Endothelial cell of umbilical vein (primary cell): ENCODE measurements around the gene CALHM1. TPM values are rescaled to one million over a fixed set of nuclear protein-coding genes. Genes with fewer than 3 reads are reported as not detected.

Source experiments
- BruUV-seq: library from RNA; stranded (reverse); fragments of 400-500 nt; replicated peaks from 2 replicates; lab custom pipeline; 2021; lab: Mats Ljungman, UMichigan
- CTCF ChIA-PET: fragments of 300-600, 350-600 bp; sonication (Branson Sonifier 250); formaldehyde crosslinking; loops from one replicate; lab custom pipeline; 2021; ENCODE audit warnings: antibody characterized with exemption, inconsistent platforms; lab: Charles Lee
- POLR2A ChIA-PET: fragments of 300-600, 350-600 bp; sonication (Branson Sonifier 250); formaldehyde crosslinking; loops from one replicate; lab custom pipeline; 2021; ENCODE audit warnings: antibody characterized with exemption, inconsistent platforms; lab: Charles Lee
- DNase-seq: peaks from one replicate; pipeline ENCODE4 v3.0.0-alpha.2; 2011; ENCODE audit warnings: low read depth, low spot score
- FAIRE-seq: peaks from 2 replicates; lab custom pipeline; 2011; peaks lifted over from hg19 to GRCh38; lab: Jason Lieb, UNC
- H2AFZ ChIP-seq: 2 replicates; pipeline ENCODE4 v1.6.0; 2012; ENCODE audit warnings: low read depth, low read length, control low read depth, inconsistent platforms
- H3K27ac ChIP-seq: 2 replicates; pipeline ENCODE4 v1.5.1; 2011; ENCODE audit warnings: low read depth, mild to moderate bottlenecking, control low read depth, low read length, moderate library complexity; ENCODE audit not compliant: insufficient read depth
- H3K27me3 ChIP-seq, 2 experiments: 2 replicates each; pipeline versions ENCODE4 v1.6.0 to v1.6.1; 2011; ENCODE audit warnings: low read length in 2 of 2, mixed read lengths in 1 of 2; ENCODE audit not compliant: control insufficient read depth in 2 of 2, insufficient read depth in 2 of 2
- H3K36me3 ChIP-seq, 2 experiments: 2 replicates in 1 of 2; 3 replicates in 1 of 2; pipeline ENCODE4 v1.5.1; 2011; ENCODE audit warnings: low read length in 2 of 2, mild to moderate bottlenecking in 1 of 2, moderate library complexity in 1 of 2; ENCODE audit not compliant: control insufficient read depth in 2 of 2, insufficient read depth in 2 of 2; ENCODE audit errors: extremely low read depth in 1 of 2
- H3K4me1 ChIP-seq: 3 replicates; pipeline ENCODE4 v1.5.1; 2011; ENCODE audit warnings: mild to moderate bottlenecking, low read length; ENCODE audit not compliant: control insufficient read depth, insufficient read depth; ENCODE audit errors: extremely low read depth
- H3K4me2 ChIP-seq: 2 replicates; pipeline ENCODE4 v1.6.1; 2011; ENCODE audit warnings: low read length, control low read depth, mixed read lengths; ENCODE audit not compliant: insufficient read depth
- H3K4me3 ChIP-seq, 3 experiments: fragments of 200-600 bp in 1 of 3; sonication (generic), shearing (Covaris generic) in 1 of 3; replicated peaks in 1 of 3; 2 replicates each; pipeline ENCODE4 v1.5.1; 2011 to 2016; ENCODE audit warnings: control low read depth in 3 of 3, low read length in 3 of 3, mild to moderate bottlenecking in 2 of 3, inconsistent platforms in 1 of 3, low read depth in 1 of 3, moderate library complexity in 1 of 3; ENCODE audit not compliant: insufficient read depth in 1 of 3
- H3K79me2 ChIP-seq: 2 replicates; pipeline ENCODE4 v1.6.0; 2012; ENCODE audit warnings: low read length, inconsistent platforms; ENCODE audit not compliant: control insufficient read depth, insufficient read depth
- H3K9ac ChIP-seq: replicated peaks from 2 replicates; pipeline ENCODE3; 2011; ENCODE audit warnings: low read length, control low read depth; ENCODE audit not compliant: insufficient read depth; ENCODE audit errors: extremely low read depth
- H3K9me1 ChIP-seq: replicated peaks from 3 replicates; pipeline ENCODE4 v1.6.0; 2011; ENCODE audit warnings: mild to moderate bottlenecking, low read length; ENCODE audit not compliant: control insufficient read depth, insufficient read depth; ENCODE audit errors: extremely low read depth
- H3K9me3 ChIP-seq: replicated peaks from 2 replicates; pipeline ENCODE4 v1.5.1; 2012; ENCODE audit warnings: low read length, inconsistent platforms; ENCODE audit not compliant: control insufficient read depth, insufficient read depth
- H4K20me1 ChIP-seq: replicated peaks from 2 replicates; pipeline ENCODE3; 2011; ENCODE audit warnings: mild to moderate bottlenecking, low read length; ENCODE audit not compliant: control insufficient read depth, insufficient read depth; ENCODE audit errors: extremely low read depth
- CTCF ChIP-seq, 2 donors: IDR thresholded peaks; 1 replicate in 1 of 2; 2 replicates in 1 of 2; pipeline ENCODE4 v1.5.1; 2011; ENCODE audit warnings: low read length in 2 of 2, mild to moderate bottlenecking in 2 of 2, moderate library complexity in 2 of 2, control low read depth in 1 of 2, inconsistent platforms in 1 of 2, low read depth in 1 of 2; ENCODE audit not compliant: insufficient read depth in 1 of 2; ENCODE audit errors: extremely low read depth in 1 of 2
- EZH2 ChIP-seq: IDR thresholded peaks from 2 replicates; pipeline ENCODE4 v1.6.1; 2012; ENCODE audit warnings: borderline replicate concordance, low read depth, mild to moderate bottlenecking, moderate library complexity, low read length, inconsistent platforms; ENCODE audit not compliant: severe bottlenecking
- FOS ChIP-seq: IDR thresholded peaks from 2 replicates; pipeline ENCODE4 v1.6.1; 2011; ENCODE audit warnings: mild to moderate bottlenecking, low read length, moderate library complexity, borderline replicate concordance; ENCODE audit not compliant: insufficient read depth
- GATA2 ChIP-seq: IDR thresholded peaks from 2 replicates; pipeline ENCODE4 v1.7.0; 2011; ENCODE audit warnings: low read depth, mild to moderate bottlenecking, moderate library complexity, mixed read lengths, low read length; ENCODE audit not compliant: insufficient read length, insufficient read depth
- JUN ChIP-seq: IDR thresholded peaks from 2 replicates; pipeline ENCODE4 v1.6.1; 2011; ENCODE audit warnings: borderline replicate concordance, low read depth; ENCODE audit not compliant: insufficient read length, insufficient read depth
- MAX ChIP-seq: IDR thresholded peaks from 2 replicates; pipeline ENCODE4 v1.6.1; 2011; ENCODE audit not compliant: insufficient read depth, insufficient read length
- MYC ChIP-seq: IDR thresholded peaks from one replicate; pipeline ENCODE4 v1.6.1; 2011; ENCODE audit warnings: mild to moderate bottlenecking, low read depth, low read length
- POLR2A ChIP-seq: IDR thresholded peaks from 2 replicates; pipeline ENCODE4 v1.6.1; 2012; ENCODE audit warnings: low read depth, mild to moderate bottlenecking, control low read depth, low read length
- POLR2AphosphoS5 ChIP-seq: IDR thresholded peaks from 2 replicates; pipeline ENCODE4 v1.6.1; 2012; ENCODE audit warnings: low read depth, mild to moderate bottlenecking, control low read depth, low read length, moderate library complexity; ENCODE audit not compliant: insufficient read depth
- dilution Hi-C: fragments of 300-500 bp; cut with MboI; formaldehyde crosslinking; loops from one replicate; pipeline ENCODE4 v1.15.0; 2019; ENCODE audit warnings: low sequenced_read_pairs; ENCODE audit not compliant: extremely low pct_ligation_motif_present
- intact Hi-C: fragments of 100-400 bp; cut with micrococcal nuclease; formaldehyde crosslinking; loops from one replicate; pipeline ENCODE4 v1.10.0; 2022
- polyA plus RNA-seq, 4 experiments: library from polyadenylated mRNA; depleted of rRNA in 3 of 4; stranded (reverse) in 3 of 4; unstranded in 1 of 4; fragments of >200 nt; gene quantifications; 2 replicates each; pipeline versions ENCODE4 v1.2.1 to v1.2.3, GENCODE V29; 2011 to 2012; ENCODE audit warnings: missing spikeins in 1 of 4
- total RNA-seq: library from RNA; stranded (reverse); gene quantifications from 2 replicates; pipeline ENCODE4 v1.2.3, GENCODE V29; 2021

CALHM1 gene
- total and polyA plus RNA-seq, 2 donors (not counting 3 experiments of a cell fraction or from before 2014, with no cell fraction given), result not detected

- POLR2A ChIA-PET, result no interaction called here
- CTCF ChIA-PET, result interaction anchor here (2.4 kb wide), 1 partner anchor 41 kb away, joined by 15 read pairs; no protein-coding TSS in a partner anchor
- dilution Hi-C loops, result no loop called here
Observed at GRCh38 chr10:103444478-103444877, 14.2 kb downstream of the CALHM1 start.

More at GRCh38 chr10:103444478-103444877, 14.2 kb downstream of the CALHM1 start:
- Histone ChIP-seq H3K27ac (no peak overlapping the region), H3K36me3 (peaks cover 27 to 61% of the 10 kb centered on the region in 2 experiments), H2AFZ (no peak overlapping the region), H4K20me1 (no peaks in the 10 kb centered on the region), H3K4me3 (no peak overlapping the region), H3K4me1 (peaks cover 37% of the 10 kb centered on the region), H3K79me2 (peaks cover 7% of the 10 kb centered on the region), H3K9me3 (no peaks in the 10 kb centered on the region), H3K27me3 (no peaks in the 10 kb centered on the region), H3K9me1 (no peaks in the 10 kb centered on the region), H3K4me2 (no peak overlapping the region), H3K9ac (no peak overlapping the region)
- TF ChIP-seq POLR2AphosphoS5, result no peak
- no peak for TF ChIP-seq POLR2A
- TF ChIP-seq MAX, result no peak
- no peak for TF ChIP-seq GATA2
- TF ChIP-seq CTCF (IDR thresholded peaks at IDR 0.05; ENCODE audit: extremely low read depth in 1 of 2, insufficient read depth in 1 of 2, low read depth in 1 of 2, low read length in 2 of 2), result no peak
- no peak for TF ChIP-seq FOS
- no peak for TF ChIP-seq EZH2
- TF ChIP-seq JUN, result no peak
- TF ChIP-seq MYC, result no peak
- FAIRE-seq, result no peak
- BruUV-seq, result no TSS peak
- intact Hi-C loops, result no loop called here
- DNase-seq, result no peak
